ENCODE results near the gene SUMO3.

The SUMO3 gene

DNA sequence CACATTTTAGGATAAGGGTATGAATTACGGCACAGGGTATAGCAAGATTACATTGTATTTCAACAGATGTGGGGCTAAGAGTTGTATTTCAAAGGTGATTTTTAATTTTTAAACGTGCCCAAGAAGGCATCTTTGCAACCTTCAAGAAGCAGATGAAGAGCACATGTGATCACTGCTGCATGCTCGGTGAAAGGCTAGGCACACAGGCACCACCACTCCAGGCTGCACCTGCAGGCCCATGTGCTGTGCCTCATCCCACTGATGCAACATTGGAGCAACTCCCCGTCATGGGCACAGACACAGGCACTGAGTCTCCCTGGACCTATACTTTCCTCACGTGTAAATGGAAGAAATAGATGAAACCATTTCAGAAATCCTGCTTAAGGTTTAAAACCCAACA, 39.8 kb downstream of the SUMO3 start:
- no peak for DNase-seq

GRCh38 chr21:44774972-44775371, 42.9 kb downstream of the SUMO3 start:
- no peak for DNase-seq

DNA sequence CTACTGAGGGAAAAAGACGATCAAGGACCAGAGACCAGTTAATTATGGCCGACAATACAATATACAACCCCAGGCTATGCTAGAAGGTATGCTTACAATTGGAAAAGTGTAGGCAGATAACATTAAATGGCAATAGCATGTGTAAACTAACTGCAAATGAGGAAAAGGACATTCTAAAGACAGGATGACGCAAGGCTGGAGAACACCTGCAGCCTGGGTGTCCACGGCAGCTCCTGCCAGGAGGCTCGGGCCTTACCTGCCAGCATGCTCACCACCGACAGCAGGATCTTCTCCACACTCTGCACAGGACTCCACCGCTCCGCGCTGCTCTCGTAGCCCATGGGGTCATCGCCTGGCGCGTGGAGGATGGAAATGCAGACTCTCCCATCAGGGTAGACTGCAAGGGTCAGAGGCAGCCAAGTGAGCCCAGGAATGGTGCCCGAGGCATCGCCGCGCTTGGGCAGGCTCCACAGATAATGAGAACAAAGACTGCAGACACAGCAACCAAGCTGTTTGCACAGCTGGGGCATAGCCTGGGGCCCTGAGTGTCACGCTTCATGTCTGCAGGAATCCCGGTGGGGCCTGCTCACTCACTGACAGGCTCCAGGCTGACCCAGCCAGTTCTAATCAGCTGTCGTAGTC, 44.5 kb downstream of the SUMO3 start:
- DNase-seq: no peak

DNA sequence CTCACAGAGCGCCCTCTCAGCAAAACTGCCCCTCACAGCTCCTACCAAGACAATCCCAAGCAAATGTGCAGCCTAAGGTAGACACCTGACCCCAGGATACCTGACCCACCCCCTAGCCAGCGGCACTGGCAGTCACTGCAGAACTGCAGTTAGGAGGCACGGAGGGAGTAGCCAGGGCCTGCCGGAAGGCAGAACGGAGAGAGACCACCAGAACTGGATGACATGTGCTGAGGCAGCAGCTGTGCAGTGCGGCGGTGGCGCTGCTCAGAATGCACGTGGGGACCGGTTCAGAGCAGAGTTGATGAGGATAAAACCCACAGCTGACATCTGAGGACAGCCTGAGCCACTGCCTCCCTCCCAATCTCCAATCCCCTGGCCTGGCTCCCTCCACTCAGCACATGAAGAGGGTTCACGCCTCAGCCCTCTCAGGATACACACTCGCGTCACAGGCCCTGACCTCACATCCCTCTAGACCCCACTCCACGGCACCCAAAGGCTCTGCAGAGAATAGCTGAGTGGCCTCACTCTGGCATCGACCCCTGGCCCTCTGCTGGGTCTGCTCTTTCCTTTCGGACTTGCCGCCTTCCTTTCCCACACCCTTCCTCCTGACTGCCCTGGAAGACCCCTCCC, 45.9 kb downstream of the SUMO3 start:
- DNase-seq: no peak

GRCh38 chr21:44767834-44768831, 49.7 kb downstream of the SUMO3 start:
- no peak for DNase-seq

DNA sequence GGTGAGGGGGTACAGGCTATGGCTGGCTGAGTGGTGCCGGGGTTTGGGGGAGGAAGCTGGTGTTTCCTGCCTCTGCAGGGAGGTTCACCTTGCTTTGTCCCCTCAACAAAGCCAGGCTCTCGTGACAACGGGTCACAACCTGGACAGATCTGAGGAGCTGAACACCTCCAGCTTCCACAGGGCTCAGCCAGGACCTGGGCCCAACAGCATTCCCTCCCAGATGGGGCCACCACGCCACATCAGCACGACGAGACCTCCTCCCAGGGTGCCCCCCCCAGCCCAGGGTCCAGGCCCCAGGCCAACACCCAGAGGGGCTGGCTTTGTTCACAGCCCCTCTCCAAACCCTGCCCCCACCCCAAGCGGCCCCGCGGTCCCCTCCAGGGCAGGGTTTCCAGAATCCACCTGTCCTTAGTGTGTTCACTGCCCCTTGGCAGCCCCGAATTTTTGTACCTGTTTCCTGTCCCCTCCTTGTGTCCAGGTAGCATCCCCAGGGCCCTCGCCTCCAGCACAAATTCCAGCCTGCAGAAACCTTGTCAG, 51.0 kb downstream of the SUMO3 start:
- DNase-seq: no peak

DNA sequence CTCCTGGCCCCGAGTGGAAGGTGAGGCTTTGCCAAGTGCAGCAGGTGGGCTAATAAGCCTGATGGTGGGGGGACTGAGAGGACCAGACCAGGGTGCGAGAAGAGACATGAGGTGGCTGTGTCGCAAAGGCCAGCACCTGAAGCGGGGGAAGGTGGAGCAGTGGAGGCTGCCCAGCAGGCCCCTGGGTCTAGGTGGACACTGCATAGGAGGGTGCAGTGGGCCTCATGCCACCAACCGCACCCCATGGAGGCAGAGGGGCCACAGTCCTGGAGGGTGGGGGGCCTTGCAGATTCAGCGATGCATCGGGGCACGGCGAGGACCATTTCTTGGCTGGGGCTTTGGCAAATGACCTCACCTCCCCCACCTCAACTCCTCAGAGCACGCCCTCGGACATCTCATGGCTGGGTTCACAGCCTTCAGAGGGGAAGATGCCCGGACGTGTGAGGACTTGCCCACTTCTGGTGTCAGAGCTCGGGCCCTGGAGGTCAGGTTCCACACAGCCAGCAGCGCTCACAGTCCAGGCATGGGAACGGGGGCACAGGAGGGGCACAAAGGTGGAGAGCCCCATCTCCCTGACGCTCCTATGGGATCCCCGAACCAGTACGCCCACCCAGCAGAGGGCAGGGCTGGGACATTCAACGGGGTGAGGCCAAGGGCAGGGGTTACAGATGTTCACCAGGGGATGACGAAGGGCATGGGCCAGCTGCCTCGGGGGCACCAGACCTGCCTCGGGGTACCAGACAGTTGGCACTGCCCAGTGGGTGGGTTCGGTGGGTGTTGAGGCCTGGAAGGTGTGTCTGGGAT, 51.6 kb downstream of the SUMO3 start:
- DNase-seq: no peak

DNA sequence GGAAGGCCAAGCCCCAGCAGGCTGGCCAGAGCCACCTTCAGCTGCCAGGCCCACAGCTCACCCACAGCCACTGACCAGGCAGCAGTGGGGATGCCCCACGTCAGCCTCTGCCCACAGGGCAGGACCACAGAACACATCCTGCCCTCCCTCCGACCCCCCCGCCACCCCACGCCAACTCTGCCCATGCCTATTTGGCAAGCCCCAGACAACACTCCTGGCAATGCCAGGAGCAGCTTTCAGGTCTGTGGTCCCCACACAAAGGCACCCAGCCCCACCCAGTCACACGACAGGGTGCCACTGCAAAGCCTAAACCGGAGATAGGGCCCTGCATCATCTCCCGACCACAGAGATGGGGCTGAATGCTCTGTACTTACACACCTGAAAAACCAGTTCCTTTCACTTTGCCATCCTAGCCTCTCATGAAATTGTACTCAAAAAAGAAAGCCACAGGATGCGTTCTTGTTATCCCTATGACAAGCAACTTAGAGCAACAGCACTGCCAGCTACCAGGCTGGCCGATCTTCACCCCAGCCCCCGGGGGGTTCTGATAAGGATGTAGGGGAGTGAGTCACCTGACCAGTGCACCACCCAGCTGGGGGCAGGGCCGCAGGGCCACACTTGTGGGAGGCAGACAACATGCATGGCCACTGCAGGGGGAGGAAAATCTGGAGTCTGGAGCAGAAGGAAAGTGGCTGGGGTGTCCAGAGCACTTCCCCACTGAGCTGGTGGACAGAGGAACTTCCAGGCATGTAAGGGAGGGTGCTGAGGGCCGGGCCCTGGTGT, 52.4 kb downstream of the SUMO3 start:
- no peak for DNase-seq

- no peak for DNase-seq
Observed at GRCh38 chr21:44764319-44765230, 53.3 kb downstream of the SUMO3 start.

- no peak for DNase-seq
Observed at GRCh38 chr21:44763451-44764318, 54.2 kb downstream of the SUMO3 start.

DNA sequence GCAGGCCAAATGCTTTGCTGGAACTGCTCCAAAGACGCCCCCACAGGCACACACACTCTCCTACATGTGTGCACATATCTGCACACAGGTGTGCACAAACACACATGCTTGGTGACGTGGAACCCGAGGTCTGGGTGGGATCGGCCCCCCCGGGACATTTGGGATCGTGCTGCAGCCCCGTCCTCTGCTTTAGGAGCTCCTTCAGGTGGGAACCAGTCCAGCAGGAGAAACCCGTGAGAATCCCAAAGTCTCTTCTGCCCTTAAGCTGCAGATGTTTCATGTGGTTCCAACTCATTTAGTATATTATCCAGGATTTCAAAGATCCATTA, 54.8 kb downstream of the SUMO3 start:
- DNase-seq: no peak

- no peak for DNase-seq
Observed at GRCh38 chr21:44762221-44763049, 55.4 kb downstream of the SUMO3 start.

GRCh38 chr21:44761747-44762208, 56.1 kb downstream of the SUMO3 start:
- no peak for DNase-seq

DNA sequence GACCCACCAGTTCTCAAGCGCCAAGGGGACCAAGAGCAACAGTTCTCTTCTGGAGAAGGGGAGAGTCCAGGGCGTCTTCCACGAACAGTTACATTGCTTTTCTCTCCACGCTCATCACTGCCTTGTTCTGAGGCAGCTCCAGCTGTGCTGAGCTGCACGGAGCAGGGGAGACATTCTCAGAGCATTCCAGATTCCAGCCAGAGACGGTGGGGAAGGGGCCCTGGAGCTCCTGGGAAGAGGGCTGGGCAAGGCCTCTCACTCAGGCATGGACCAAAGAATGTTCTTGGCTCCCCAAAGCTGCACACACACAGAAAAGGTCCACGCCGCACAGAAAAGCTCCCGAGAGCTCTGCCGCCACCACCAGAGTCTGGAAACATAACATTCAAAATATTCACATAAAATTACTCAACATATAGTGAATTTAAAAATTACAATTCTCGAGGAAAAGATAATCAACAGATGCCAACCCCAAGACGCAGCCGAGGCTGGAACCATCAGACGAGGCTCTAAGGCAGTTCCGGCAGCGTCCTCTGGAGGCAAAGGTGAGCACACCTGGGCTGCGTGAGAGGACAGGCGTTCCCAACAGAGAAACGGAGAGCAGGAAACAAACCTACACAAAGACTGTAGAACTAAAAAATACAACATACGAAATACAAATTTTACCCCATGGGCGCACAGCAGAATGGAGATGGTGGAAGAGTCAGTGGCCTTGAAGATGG, 56.7 kb downstream of the SUMO3 start:
- peak; percentile 24 for DNase-seq

- DNase-seq: no peak
Observed at GRCh38 chr21:44760376-44760775, 57.5 kb downstream of the SUMO3 start.

DNA sequence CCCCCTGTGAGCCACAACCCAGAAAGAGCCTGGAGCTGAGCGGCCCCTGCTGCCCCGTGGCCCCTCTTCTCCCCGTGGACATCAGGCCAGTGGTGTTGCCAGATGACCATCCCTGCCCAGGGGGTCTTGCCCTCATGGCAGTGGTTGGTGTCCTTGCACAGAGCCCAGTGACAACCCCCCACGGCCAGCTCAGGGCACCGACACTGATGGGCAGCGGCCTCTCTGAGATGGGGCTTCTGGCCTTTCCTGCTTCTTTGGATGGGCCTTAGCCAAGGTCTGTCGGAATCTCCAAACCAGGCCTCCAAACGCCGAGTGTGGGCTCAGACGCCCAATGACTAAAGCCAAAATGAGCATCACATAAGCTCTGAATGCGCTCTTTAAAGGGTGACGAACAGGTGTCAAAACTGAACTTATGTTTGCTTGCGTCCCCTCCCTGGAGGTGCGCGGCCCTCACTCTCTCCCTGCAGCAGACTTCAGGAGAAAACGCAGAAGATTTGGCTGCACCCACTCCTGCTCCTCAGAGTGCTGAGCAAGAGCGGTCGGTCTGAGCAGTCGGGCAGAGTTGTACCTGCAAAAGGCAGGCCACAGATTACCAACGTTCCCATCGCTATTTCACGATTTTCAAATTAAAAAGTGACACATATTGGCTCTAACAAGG, 58.1 kb downstream of the SUMO3 start:
- no peak for DNase-seq

Data from NCI-H1436 treated with DMSO at 0.1 percent for 48 hours (cell line).